ENCODE measurements around the gene DYNLRB2. TPM values are rescaled to one million over a fixed set of nuclear protein-coding genes. Genes with fewer than 3 reads are reported as not detected.

Gene DYNLRB2
- not detected for total RNA-seq

GRCh38 chr16:80540516-80541305, at the start of gene DYNLRB2:
DYNLRB2 (plus strand) TSS chr16:80540993; CDS start chr16:80541077, 84 bp downstream.

